ENCODE results near the gene CPOX.

The CPOX gene

DNA sequence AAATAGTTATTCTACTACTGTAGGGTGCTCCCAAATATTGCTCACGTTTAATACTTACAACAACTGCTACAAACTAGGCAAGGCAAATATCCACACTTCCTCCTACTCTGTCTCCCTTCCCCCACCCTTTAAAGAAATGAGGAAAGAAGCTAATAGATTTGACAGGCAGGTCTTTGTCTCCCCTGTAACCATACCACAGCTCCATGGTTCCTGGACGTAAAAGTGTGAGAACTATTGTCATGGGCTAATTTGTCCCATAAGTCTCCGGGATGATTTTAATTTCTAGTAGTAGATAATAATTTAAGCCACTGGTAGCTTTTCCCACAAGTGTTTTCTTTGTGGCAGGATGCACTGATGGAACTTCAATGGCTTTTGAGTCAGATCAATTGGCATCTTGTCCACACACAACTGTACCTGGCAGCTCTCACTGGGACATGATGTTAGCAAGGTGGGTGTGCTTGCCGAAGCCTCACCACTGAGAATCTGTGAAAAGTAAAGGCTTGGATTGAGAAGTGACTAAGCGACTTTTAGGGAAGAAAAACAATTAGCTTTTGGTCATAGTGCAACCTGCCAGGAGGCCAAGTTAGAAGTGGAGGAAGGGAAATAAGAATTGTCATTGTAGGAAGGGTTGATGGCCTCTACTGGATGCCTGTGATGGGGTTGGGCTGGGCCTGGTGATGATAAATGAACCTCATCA is 1.4 kb upstream of the CPOX start:
- no peak for DNase-seq

GRCh38 chr3:98592345-98592935 is 971 bp downstream of the CPOX start:
- no peak for DNase-seq

DNA sequence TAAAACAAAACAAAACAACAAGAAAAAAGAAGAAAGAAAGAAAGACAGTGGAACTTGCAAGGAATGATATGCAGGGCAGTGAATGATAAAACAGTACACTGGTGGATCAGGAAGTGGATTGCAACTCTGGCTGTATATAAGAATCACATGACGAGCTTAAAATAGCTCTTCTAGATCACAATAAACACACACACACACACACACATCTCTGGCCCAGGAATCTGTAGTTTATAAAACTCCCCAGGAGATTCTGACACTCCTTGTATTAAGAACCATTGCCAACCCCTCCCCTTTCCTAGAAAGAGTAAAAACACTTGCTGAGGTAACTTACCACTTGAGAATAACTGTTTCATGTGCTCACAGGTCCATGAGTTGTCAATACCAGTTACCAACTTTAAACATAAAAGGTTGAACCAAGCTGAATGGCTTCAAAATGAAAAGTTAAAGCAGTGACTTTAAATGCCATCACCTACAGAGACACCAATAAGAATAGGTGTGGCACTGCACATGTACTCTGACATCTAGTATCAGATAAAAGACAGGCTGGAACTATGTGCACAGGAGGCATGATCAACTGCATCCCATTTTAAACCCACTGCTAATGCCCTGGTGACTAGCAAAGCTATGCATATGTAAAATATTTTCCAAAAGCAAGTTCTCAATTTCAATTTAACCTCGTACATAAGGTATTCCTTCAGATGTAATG is 3.9 kb downstream of the CPOX start:
- no peak for DNase-seq

DNA sequence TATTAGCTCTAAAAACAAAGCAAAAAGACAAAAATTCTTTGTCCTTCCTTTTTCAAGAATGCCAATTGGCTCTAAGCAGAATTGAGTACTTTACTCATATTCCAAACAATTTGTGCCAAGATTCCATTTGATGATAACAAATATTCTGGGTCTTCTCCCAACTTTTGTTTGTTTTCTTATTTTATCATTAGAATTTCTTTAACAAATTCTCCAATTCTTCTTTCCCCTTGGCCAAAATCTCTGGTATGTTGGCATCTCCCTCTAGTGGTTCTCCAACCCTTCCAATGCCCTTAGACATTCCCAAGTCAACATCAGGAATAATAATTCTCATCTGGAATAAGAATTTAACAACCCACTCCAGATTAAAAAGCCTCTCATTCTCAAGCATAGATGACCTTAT is 5.3 kb downstream of the CPOX start:
- no peak for DNase-seq

- no peak for DNase-seq
Observed at GRCh38 chr3:98587654-98588053, 5.8 kb downstream of the CPOX start.

- no peak for DNase-seq
Observed at GRCh38 chr3:98584547-98584946, 8.9 kb downstream of the CPOX start.

DNA sequence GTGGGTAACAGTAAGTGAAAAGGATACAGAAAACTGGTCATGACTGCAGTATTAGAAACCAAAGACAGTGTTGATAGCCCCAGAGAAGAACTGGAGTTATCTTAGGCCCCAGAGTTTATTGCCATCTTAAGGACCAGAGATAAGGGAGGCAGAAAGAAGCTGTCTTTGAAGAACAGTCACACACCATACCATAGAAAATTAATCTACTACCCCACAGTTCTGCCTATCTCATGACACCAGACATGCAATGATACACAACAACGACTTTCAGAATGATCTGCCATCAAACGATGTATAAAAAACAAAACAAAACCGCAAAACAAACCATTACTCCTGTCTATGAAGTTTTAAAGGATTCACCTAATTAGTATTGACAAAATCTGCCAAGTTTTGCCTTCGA is 9.6 kb downstream of the CPOX start:
- DNase-seq = no peak

GRCh38 chr3:98582042-98582441 is 11.4 kb downstream of the CPOX start:
- DNase-seq = no peak

DNA sequence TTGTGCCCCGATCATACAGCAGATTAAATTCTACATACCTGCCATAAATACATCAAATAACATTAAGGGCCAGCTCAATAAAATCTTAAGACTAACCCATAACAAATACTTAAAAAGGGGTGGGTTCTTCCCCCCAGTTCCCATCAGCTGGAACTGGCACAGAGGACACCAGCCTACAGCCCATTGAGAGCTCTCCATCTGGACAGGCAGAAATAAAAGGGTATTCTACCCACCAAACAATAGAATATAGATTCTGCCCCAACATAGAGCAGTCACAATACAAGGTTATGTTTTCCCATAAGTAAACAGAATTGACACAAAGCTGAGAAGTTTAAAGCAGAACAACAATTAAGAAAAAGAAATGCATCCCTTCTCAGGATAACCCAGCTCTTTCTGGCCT is 11.9 kb downstream of the CPOX start:
- DNase-seq = no peak

GRCh38 chr3:98580401-98581386 is 12.7 kb downstream of the CPOX start:
- DNase-seq = no peak

DNA sequence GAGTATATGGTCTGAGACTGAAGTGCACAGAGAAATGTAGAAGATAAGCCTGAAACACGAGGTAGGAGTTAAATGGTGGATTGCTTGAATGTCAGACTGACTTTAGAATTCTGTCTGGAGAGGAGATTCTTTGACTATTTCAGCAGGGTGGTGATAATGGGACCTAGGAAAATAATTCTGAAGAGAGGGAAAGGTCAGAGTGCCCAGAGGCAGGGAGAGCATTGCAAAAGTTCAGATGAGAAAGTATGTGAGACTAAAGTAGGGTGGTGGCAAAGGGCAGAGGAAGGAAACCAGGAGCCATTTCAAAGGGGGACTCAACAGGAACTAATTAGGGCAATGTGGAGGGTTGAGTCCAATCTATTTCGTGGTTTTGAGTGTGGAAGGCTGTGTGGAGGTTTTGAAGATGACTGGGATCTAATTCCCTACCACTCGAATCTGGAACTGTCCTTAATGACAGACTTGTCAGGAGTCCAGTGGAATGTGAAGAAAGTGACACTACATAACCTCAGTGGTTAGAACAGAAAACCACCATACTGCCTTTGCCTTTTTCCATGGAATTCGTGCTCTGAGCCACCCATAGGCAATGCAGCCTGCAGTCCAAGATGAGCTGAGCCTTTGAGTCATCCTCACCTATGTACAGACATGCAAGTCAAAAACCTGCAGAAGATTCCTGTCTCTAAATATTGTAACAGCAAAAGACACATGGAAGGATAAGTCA is 16.1 kb downstream of the CPOX start:
- DNase-seq = no peak

GRCh38 chr3:98574132-98574531 is 19.3 kb downstream of the CPOX start:
- no peak for DNase-seq

GRCh38 chr3:98573181-98573728 is 20.2 kb downstream of the CPOX start:
- no peak for DNase-seq

DNA sequence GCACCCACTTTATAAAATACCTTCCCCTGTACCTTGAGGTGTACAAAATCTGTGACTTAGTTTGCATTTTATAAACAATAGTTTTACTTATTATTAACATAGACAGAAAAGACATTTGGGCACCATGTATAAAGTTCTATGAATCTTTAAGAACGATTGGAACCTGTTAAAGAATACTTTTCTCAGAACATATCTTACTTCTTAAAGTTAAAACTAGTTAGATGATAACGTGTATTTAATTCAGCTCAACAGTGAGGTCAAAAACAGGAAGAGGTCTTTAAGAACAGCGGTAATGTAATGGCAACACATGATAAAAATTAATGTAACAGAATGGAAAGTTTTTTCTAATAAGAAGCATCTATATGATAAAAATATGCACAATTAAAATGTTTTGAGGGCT is 25.0 kb downstream of the CPOX start:
- DNase-seq = no peak

GRCh38 chr3:98567666-98568270 is 25.6 kb downstream of the CPOX start:
- no peak for DNase-seq

DNA sequence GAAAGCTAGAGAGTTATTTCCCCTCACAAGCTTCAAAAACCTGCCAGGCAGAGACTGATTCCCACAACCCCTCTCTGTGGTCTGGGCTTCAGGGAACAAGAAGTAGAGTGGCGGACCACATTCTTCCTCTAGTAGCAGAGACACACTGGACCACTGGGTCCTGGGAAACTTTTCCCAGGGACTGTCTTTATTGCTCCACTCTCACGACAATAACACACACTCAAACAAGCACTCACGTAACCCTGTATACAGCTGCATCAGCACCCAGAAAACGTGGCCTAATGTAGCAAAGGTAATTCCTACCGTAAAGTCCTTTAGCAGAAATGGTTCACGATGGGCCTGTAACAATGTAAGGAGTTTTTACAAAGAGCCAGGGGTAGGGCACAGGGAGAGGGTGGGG is 27.6 kb downstream of the CPOX start:
- no peak for DNase-seq

DNA sequence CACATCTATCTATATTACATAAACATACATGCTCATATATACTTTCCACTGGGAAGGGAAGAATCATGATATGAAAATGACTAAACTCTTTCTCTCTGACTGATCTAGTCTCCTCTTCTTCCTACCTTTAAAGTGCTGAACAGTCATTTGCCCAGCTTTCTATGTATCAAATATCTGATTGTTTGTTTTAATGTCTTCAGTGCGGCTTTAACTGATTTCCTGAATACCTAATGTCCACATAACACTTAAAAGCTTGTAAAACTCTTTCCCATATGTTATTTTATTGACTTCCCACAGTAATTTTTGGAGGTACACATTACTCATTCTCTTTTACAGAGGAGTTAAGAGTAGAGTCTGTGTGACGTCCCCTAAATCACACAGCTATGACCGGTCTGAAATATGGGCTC is 28.2 kb downstream of the CPOX start:
- no peak for DNase-seq

- no peak for DNase-seq
Observed at GRCh38 chr3:98564282-98565005, 29.0 kb downstream of the CPOX start.

- no peak for DNase-seq
Observed at GRCh38 chr3:98563661-98564281, 29.6 kb downstream of the CPOX start.

GRCh38 chr3:98561727-98562521 is 31.5 kb downstream of the CPOX start:
- no peak for DNase-seq
